ENCODE measurements around the gene KCNQ1.

Gene KCNQ1

DNA sequence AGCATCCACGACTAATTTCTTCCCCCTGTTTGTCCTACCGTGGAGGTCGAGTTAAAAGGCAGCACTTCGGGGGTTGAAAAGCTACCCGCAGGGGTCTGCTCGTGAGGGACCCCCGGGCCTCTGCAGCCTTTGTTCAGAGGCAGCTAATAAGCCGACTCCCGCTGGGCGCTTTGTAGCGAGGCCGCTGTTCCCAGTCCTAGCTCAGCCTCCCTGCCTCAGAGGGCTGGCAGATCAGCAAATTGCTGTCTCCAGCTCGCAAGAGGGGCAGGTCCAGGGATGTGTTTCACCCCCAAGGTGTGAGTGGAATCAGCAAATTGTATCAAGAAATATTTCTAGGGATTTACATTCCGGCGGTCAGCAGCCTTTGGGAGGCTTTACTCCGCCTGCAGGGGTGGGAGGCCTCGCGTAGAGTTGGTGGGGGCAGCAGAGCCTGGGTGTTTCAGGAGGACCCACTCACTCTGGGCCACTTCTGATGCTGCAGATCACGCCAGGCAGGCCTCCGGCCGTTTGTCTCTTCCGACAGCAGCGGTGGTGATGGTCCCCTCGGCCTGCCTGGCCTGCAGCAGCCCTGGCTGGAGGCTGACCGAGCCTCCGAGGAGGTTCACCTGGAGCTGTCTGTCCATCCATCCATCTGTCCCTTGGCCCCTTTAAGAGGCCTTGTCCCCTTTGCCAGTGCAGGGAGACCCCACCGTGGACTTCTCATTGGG is 276.6 kb downstream of the KCNQ1 start:
- H4K20me1 ChIP-seq (ENCODE audit: insufficient read depth, low read length, poor library complexity, severe bottlenecking) = no peaks in the 10 kb centered on the region
- H3K4me2 ChIP-seq (ENCODE audit: low read depth, low read length, poor library complexity, severe bottlenecking) = no peak overlapping the region
- H3F3A ChIP-seq (ENCODE audit: low read depth) = no peaks in the 10 kb centered on the region
- H3K4me1 ChIP-seq (ENCODE audit: insufficient read depth, low read length, poor library complexity, severe bottlenecking) = no peaks in the 10 kb centered on the region
- no peak overlapping the region for H2AFZ ChIP-seq (ENCODE audit: low read length)
- no peaks in the 10 kb centered on the region for H3K27me3 ChIP-seq (ENCODE audit: insufficient read depth, low read length, poor library complexity, severe bottlenecking)
- no peaks in the 10 kb centered on the region for H3K9me3 ChIP-seq (ENCODE audit: insufficient read depth, low read depth, low read length)
- H3K9me2 ChIP-seq (replicated peaks; ENCODE audit: low read depth, low read length) = no peaks in the 10 kb centered on the region
- TF ChIP-seq, protein P1, sequence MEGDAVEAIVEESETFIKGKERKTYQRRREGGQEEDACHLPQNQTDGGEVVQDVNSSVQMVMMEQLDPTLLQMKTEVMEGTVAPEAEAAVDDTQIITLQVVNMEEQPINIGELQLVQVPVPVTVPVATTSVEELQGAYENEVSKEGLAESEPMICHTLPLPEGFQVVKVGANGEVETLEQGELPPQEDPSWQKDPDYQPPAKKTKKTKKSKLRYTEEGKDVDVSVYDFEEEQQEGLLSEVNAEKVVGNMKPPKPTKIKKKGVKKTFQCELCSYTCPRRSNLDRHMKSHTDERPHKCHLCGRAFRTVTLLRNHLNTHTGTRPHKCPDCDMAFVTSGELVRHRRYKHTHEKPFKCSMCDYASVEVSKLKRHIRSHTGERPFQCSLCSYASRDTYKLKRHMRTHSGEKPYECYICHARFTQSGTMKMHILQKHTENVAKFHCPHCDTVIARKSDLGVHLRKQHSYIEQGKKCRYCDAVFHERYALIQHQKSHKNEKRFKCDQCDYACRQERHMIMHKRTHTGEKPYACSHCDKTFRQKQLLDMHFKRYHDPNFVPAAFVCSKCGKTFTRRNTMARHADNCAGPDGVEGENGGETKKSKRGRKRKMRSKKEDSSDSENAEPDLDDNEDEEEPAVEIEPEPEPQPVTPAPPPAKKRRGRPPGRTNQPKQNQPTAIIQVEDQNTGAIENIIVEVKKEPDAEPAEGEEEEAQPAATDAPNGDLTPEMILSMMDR (conservative IDR thresholded peaks at IDR 0.05; ENCODE audit: low read length) = no peak
- no peak for TF ChIP-seq EZH2phosphoT487 (IDR thresholded peaks at IDR 0.05; ENCODE audit: borderline replicate concordance)
- no peak overlapping the region for H3K4me3 ChIP-seq (ENCODE audit: low read length, poor library complexity, severe bottlenecking)
- no peaks in the 10 kb centered on the region for H3K36me3 ChIP-seq (ENCODE audit: insufficient read depth, low read length)
- H3K79me2 ChIP-seq (ENCODE audit: insufficient read depth, low read length) = no peaks in the 10 kb centered on the region
- no peak overlapping the region for H3K9ac ChIP-seq (ENCODE audit: low read depth, low read length, poor library complexity, severe bottlenecking)

DNA sequence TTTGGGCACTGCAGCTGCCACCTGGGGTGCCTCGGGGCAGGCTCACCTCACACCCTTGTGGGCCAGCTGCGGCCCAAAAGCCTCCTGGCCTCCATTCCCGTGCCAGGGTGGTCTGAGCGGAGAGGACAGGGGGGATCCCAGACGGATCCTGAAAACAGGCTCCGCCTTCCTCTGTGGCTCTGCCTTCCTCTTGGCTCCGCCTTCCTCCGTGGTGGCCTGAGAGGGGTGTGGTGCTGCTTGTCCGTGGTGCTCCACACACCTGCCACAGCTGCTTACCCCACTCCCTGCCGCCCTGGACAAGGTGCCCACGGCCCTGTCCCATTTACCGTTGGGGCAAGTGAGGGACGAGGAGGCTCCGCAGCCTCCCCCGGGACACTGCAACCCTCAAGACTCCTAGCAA is 278.1 kb downstream of the KCNQ1 start:
- Histone ChIP-seq H3K79me2 (ENCODE audit: insufficient read depth, low read length) (no peaks in the 10 kb centered on the region), H3K4me1 (ENCODE audit: insufficient read depth, low read length, poor library complexity, severe bottlenecking) (no peaks in the 10 kb centered on the region), H3K9me3 (ENCODE audit: insufficient read depth, low read depth, low read length) (no peaks in the 10 kb centered on the region), H2AFZ (ENCODE audit: low read length) (no peak overlapping the region), H3K9ac (ENCODE audit: low read depth, low read length, poor library complexity, severe bottlenecking) (no peak overlapping the region), H3K4me3 (ENCODE audit: low read length, poor library complexity, severe bottlenecking) (no peak overlapping the region), H3K4me2 (ENCODE audit: low read depth, low read length, poor library complexity, severe bottlenecking) (no peak overlapping the region), H3F3A (ENCODE audit: low read depth) (no peaks in the 10 kb centered on the region), H3K36me3 (ENCODE audit: insufficient read depth, low read length) (no peaks in the 10 kb centered on the region), H3K9me2 (replicated peaks; ENCODE audit: low read depth, low read length) (no peaks in the 10 kb centered on the region), H4K20me1 (ENCODE audit: insufficient read depth, low read length, poor library complexity, severe bottlenecking) (no peaks in the 10 kb centered on the region), H3K27me3 (ENCODE audit: insufficient read depth, low read length, poor library complexity, severe bottlenecking) (no peaks in the 10 kb centered on the region)
- TF ChIP-seq, protein P1 (conservative IDR thresholded peaks at IDR 0.05; ENCODE audit: low read length) = no peak
- TF ChIP-seq EZH2phosphoT487 (IDR thresholded peaks at IDR 0.05; ENCODE audit: borderline replicate concordance) = no peak

DNA sequence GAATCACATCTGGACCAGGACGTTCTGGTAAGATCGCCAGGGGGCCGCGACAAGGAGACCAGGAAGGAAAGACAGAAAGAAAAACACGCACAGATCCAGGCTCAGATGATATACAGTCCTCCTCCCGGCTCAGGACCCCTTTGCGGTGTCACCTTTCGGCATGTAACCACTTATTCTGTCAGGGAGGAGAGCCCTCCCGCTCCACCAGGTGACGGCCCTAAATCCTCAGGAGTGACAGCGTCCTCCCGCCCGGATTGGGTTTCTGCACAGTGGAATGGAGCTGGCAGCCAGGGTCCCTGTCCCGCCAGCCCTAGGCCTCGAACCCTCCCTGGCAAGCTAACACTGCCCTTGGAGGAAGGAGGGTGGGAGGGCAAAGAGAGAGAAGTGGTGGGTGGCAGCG is 279.3 kb downstream of the KCNQ1 start:
- H3K79me2 ChIP-seq (ENCODE audit: insufficient read depth, low read length) = no peaks in the 10 kb centered on the region
- no peaks in the 10 kb centered on the region for H3K36me3 ChIP-seq (ENCODE audit: insufficient read depth, low read length)
- TF ChIP-seq EZH2phosphoT487 (IDR thresholded peaks at IDR 0.05; ENCODE audit: borderline replicate concordance) = no peak
- TF ChIP-seq, protein P1 (conservative IDR thresholded peaks at IDR 0.05; ENCODE audit: low read length) = no peak
- no peaks in the 10 kb centered on the region for H3K27me3 ChIP-seq (ENCODE audit: insufficient read depth, low read length, poor library complexity, severe bottlenecking)
- no peaks in the 10 kb centered on the region for H3K9me3 ChIP-seq (ENCODE audit: insufficient read depth, low read depth, low read length)
- H3F3A ChIP-seq (ENCODE audit: low read depth) = no peaks in the 10 kb centered on the region
- H3K4me3 ChIP-seq (ENCODE audit: low read length, poor library complexity, severe bottlenecking) = no peak overlapping the region
- H3K9me2 ChIP-seq (replicated peaks; ENCODE audit: low read depth, low read length) = no peaks in the 10 kb centered on the region
- no peak overlapping the region for H3K9ac ChIP-seq (ENCODE audit: low read depth, low read length, poor library complexity, severe bottlenecking)
- no peaks in the 10 kb centered on the region for H4K20me1 ChIP-seq (ENCODE audit: insufficient read depth, low read length, poor library complexity, severe bottlenecking)
- H3K4me2 ChIP-seq (ENCODE audit: low read depth, low read length, poor library complexity, severe bottlenecking) = no peak overlapping the region
- H3K4me1 ChIP-seq (ENCODE audit: insufficient read depth, low read length, poor library complexity, severe bottlenecking) = no peaks in the 10 kb centered on the region
- no peak overlapping the region for H2AFZ ChIP-seq (ENCODE audit: low read length)

Measured in Loucy (cell line).